GM03348 (cell line): Measurements from ENCODE around the gene F5.
"Not testable (repeated sequence)": the region's sequence is repeated elsewhere in the genome, so short reads cannot be mapped to it uniquely, and the experiment has no call there.

ENCODE experiments used
- DNase-seq: peaks from one replicate; pipeline ENCODE4 v3.0.0; 2012; ENCODE audit warnings: low spot score

F5 gene

GRCh38 chr1:169538998-169539871 lies 47.0 kb downstream of the F5 start:
- DNase-seq, result peak; percentile 62

DNA sequence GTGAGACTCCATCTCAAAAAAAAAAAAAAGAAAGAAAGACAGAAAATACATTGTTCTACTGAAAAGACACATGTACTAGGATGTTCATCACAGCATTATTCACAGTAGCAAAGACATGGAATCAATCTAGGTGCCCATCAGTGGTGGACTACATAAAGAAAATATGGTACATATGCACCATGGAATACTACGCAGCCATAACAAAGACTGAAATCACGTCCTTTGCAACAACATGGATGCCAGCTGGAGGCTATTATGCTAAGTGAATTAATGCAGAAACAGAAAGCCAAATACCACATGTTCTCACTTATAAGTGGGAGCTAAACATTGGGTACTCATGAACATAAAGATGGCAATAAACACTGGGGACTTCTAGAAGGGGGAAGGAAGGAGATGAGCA lies 51.6 kb downstream of the F5 start:
- DNase-seq, result no peak

DNA sequence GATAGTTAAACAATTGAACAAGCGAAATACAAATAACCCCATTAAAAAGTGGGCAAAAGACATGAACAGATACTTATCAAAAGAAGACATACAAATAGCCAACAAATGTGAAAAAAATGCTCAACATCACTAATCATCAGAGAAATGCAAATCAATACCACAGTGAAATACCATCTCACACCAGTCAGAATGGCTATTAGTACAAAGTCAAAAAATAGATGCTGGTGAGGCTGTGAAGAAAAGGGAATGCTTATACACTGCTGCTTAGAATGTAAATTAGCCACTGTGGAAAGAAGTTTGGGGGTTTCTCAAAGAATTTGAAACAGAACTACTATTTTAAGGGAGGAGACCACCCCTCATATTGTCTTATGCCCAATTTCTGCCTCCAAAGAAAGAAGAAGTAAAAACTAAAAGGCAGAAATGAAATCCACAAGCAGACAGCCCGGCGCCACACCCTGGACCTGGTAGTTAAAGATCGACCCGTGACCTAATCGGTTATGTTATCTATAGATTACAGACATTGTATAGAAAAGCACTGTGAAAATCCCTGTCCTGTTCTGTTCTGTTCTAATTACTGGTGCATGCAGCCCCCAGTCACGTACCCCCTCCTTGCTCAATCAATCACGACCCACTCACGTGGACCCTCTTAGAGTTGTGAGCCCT lies 52.6 kb downstream of the F5 start:
- not testable (repeated sequence) for DNase-seq

DNA sequence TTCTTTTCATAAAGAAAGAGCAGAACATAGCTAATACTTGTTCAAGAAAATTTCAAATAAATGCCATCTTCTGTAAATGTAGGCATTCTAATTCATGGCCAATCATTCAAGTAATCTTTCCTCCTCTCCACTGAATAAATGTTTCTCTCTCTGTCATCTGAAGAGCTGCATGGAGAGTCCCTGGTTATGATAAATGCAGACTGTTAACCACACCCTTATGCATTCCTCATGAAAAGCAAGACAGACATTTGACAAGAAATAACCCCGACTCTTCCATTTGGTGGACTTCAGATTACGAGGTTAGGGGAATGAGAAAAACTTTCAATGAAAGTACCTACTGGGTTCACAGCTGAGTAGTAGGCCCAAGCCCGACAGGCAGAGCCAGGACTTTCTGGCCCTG lies 55.8 kb downstream of the F5 start:
- no peak for DNase-seq

DNA sequence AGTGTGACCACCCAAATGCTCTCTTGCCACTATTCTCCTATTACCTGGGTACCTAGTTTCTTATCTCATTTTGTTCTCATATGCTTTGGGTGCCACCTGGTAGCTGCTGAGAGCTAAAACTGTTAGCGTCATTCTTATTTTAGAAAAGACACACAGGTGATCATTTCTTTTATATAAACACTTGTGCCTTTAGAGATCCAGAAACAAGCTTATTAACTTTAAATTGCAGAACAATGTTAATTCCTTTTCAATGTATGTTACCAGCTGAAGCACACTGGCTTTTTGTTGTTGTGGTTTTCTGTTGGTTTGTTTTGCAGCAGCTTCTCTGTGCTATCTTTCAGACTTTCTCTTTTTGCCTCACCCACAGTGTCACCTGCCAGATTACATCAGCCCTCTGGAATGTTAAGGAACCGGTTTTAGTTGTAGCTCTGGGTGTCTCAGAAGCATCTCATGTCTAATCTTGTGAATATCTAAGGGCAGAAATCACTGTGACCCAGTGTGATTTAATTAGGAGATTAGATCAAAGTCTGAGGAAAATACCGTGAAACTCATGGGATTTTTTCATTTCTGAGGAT lies 57.1 kb downstream of the F5 start:
- DNase-seq, result peak; percentile 14

GRCh38 chr1:169528215-169529067 lies 57.8 kb downstream of the F5 start:
- DNase-seq, result no peak

DNA sequence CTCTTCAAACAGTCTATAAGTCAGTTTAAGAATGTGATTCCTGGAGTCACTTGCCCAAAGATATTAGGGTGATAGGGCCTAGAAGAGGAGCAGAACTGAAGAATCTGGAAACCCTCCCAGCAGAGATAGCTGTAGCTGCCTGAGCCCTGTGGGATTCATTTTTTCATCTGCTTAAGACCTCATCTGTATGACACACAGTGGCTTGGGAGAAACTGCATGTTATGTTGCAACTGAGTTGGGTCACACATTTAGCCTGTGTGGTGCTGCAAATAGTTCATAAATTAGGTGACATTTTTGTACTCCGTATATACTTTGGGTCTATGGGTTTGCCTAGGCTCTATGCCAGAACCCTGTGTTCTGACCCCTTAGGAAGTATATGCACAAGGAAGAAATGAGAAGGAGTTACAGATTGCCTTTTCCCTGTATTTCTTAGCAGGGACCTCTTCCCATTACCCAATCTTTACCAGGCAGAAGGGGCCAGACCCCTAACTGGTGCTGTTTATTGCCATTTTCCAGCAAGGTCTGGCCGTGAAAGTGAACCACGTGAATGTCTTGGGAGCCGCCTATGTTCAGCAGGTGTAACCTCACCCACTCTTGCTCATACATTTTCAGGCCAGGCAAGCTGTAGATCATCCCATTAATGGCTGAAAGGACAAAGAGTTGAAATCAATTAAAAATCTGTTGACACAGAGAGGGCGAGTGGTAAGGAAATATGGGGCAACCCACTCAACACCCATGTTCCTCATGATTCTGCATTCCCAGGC lies 58.6 kb downstream of the F5 start:
- DNase-seq, result peak; percentile 25

- DNase-seq, result no peak
Measured at GRCh38 chr1:169527001-169527400, 59.3 kb downstream of the F5 start.

DNA sequence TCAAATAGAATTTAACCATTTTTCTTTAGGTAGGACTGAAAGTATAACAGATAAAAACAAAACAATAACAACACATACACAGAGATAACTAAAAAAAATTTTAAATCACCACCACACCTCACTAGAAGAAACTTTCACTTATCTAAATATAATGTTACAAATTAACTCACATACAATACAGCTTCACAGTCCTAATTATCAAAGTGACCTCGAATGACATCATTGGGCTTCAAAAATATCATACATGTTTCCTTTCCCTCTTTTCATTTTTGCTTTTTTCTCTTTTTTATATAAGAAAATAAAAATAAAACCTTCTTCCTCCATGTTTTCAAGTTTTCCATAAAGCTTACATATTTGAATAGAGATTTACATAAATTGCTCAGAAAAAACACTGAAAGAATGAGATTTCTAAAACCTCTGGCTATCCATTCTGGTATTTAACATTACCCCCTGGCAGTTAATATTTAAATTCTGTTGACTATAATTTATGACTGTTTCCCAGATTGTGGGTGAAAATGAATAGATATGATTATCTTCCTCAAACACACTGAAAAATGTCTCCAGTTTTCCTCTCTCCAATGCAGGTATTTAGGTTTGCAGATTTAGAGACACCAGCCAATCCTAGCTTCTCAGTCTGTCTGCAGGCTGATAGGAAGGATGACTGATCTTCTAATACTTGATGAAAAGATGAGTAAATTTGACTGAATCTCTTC lies 60.0 kb downstream of the F5 start:
- no peak for DNase-seq

DNA sequence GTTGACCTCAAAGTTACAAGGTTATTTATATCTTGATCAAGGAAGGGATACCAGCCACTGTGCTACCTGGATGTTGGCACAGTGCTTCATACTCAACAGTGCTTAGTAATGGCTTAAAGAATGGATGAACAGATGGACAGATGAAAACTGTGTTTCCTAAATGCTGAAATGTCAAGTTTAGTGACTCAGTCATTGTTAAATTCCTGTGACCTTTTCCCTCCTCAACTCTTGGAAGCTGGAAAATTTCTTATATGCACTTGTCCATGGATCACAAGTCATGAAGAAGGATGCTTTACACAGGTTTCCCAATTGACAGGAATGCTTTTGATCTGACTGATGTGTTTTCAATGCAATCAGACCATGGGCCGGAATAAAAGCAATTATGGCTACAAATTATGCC lies 60.9 kb downstream of the F5 start:
- no peak for DNase-seq

DNA sequence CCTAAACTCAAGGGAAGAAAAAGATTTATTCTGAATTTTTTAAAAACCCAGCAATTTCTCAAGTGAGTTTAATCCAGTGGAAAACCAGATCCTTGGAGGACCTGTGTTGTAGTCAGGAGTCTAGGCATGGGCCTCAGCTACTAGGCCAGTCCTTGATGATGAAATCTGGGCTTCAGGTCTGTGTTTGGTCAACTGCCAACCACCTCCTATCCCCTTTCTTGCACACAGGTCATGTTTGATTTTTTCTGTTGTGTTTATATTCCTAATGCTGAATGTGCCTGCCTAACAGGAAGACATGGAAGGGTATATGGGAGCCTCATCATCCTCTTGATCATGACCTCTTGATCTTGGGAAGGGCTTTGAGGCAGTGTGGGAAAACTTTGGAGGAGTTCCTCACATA lies 62.4 kb downstream of the F5 start:
- DNase-seq, result no peak

DNA sequence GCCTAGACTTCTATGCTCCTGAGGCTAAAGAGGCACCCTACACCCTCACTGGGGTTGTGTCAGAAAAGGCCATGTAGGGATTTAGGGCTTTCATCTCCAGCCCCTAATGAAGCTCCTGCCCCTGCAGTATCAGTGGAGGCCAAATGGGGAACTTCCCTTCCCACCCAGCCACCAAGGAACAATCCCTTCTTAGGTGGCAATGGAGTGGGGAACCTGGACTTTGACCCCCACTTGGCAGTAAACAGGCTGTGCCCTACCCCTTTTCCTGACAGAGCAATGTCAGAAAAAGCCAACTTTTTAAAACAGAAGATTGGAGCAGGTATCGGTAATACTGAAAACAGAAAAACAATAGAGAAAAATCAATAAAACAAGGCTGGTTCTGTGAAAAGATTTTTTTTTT lies 65.1 kb downstream of the F5 start:
- DNase-seq, result no peak

DNA sequence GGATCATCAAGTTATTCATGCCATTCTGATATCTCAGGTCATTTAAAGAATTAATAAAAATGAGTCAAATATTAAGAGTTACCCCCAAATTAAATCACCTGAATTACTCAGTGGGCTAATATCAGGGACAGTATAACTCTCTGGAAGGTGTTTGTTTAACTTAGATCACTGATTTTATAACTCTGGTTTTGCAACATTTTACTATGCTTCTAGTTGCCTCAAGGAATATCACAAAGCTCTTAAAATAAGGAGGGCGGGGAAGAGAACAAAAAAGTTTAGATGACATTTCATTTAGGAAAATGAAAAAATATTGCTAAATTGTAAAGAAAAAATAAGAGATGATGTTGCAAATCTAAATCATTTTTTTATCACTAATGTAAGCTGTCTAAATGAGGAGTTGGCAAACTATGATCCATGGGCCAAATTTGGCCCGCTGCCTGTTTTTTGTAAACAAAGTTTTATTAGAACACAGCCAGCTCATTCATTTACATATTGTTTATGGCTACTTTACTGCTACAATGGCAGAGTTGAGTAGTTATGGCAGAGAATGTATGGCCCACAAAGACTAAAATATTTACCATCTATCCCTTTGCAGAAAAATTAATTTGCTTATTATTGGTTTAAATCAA lies 68.6 kb downstream of the F5 start:
- no peak for DNase-seq

- DNase-seq, result no peak
Measured at GRCh38 chr1:169515641-169516040, 70.6 kb downstream of the F5 start.

GRCh38 chr1:169514566-169515270 lies 71.6 kb downstream of the F5 start:
- no peak for DNase-seq

GRCh38 chr1:169513208-169513607 lies 73.1 kb downstream of the F5 start:
- no peak for DNase-seq

DNA sequence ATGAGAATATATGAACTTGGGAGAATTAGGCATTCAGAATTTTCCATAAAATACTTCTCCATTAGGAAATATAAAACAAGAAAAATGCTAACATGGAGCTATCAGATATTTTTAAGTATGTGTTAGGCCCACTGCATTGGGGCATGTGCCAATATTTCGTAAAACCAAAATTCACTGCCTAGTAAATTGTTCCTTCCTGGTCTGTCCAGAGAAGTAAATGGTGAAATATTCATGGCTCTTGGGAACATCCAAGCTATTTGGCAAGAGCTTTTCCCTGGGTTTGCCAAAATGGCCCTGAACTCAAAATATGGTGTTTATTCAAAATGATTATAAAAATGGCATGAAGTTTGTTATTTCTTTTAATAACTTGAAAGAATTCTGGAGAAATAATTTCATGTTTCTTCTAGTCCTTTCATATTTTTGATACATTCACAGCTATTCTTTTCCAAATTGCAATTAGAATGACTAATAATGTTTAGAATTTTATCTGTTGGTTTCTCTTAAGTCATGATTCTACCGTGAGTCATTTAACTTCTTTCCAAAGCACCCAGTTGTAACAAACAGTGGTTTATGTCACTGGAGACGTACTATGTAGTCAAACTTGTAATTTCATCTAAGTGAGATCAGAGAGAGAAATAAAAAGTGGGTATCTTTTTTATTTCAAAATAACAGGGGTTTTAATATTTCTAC lies 74.8 kb downstream of the F5 start:
- DNase-seq, result peak; percentile 54

GRCh38 chr1:169510060-169510459 lies 76.2 kb downstream of the F5 start:
- no peak for DNase-seq

DNA sequence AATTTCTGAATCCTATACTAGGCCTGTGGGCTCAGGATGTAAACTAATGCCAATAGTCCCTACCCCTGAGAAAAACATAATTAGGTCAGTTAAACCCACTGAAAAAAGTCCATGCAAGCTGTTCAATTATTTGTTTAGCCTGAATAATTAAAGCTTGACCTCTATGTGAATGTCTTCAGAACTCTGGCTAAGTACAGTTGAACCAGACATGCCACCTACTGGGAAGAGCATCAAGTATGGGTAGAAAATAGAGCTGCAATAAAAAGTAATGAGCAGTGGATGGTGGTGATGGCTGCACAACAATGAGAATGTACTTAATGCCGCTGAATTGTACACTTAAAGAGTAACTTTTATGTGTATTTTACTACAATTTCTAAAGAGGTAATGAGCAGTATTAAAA lies 76.9 kb downstream of the F5 start:
- DNase-seq, result no peak
